ENCODE results near the gene ULK4. TPM values are rescaled to one million over a fixed set of nuclear protein-coding genes. Genes with fewer than 3 reads are reported as not detected.

ULK4 gene
- 8.4 TPM for total RNA-seq

- H3K9ac ChIP-seq (ENCODE audit: low read depth in 1 of 3, low read length in 3 of 3) = peak within 1 kb of the TSS; percentile 77 to 79 (median 77)
- H3K9me3 ChIP-seq (ENCODE audit: control insufficient read depth in 3 of 3, low read length in 3 of 3) = no peaks in the 10 kb centered on the region
- peak within 1 kb of the TSS; percentile 75 for H3K27ac ChIP-seq (ENCODE audit: low read depth, low read length)
- H3K36me3 ChIP-seq (ENCODE audit: control insufficient read depth in 3 of 3, insufficient read depth in 3 of 3, low read length in 3 of 3) = no peaks in the 10 kb centered on the region
- H3K4me1 ChIP-seq (ENCODE audit: control insufficient read depth in 3 of 3, insufficient read depth in 3 of 3, low read length in 3 of 3) = peaks cover 7 to 17% (median 13%) of the 10 kb centered on the region in 3 donors
- no peaks in the 10 kb centered on the region for H3K27me3 ChIP-seq (ENCODE audit: control insufficient read depth in 3 of 3, insufficient read depth in 3 of 3, low read length in 3 of 3)
- H3K4me3 ChIP-seq (ENCODE audit: low read length in 3 of 3) = peak within 1 kb of the TSS; percentile 68 to 98 (median 87)
Measured at GRCh38 chr3:41961751-41962679, at the start of gene ULK4. TSS of gene ULK4 (minus strand) at chr3:41962103. CDS start at chr3:41954759, 7,344 bp downstream.

- Histone ChIP-seq H3K36me3 (ENCODE audit: control insufficient read depth in 3 of 3, insufficient read depth in 3 of 3, low read length in 3 of 3) (no peaks in the 10 kb centered on the region), H3K9me3 (ENCODE audit: control insufficient read depth in 3 of 3, low read length in 3 of 3) (no peaks in the 10 kb centered on the region), H3K27ac (ENCODE audit: low read depth, low read length) (no peak overlapping the region), H3K27me3 (ENCODE audit: control insufficient read depth in 3 of 3, insufficient read depth in 3 of 3, low read length in 3 of 3) (no peaks in the 10 kb centered on the region), H3K9ac (ENCODE audit: low read depth in 1 of 3, low read length in 3 of 3) (no peak overlapping the region), H3K4me3 (ENCODE audit: low read length in 3 of 3) (no peak overlapping the region), H3K4me1 (ENCODE audit: control insufficient read depth in 3 of 3, insufficient read depth in 3 of 3, low read length in 3 of 3) (peaks cover 10 to 15% (median 13%) of the 10 kb centered on the region in 3 donors)
Measured at GRCh38 chr3:42010530-42010929, 48.6 kb upstream of the ULK4 start.

GRCh38 chr3:42009456-42009855, 47.6 kb upstream of the ULK4 start:
- no peak overlapping the region for H3K27ac ChIP-seq (ENCODE audit: low read depth, low read length)
- no peaks in the 10 kb centered on the region for H3K27me3 ChIP-seq (ENCODE audit: control insufficient read depth in 3 of 3, insufficient read depth in 3 of 3, low read length in 3 of 3)
- H3K9ac ChIP-seq (ENCODE audit: low read depth in 1 of 3, low read length in 3 of 3) = no peak overlapping the region
- H3K4me3 ChIP-seq (ENCODE audit: low read length in 3 of 3) = no peak overlapping the region
- H3K9me3 ChIP-seq (ENCODE audit: control insufficient read depth in 3 of 3, low read length in 3 of 3) = no peaks in the 10 kb centered on the region
- peaks cover 0 to 7% (median 5%) of the 10 kb centered on the region in 3 donors for H3K4me1 ChIP-seq (ENCODE audit: control insufficient read depth in 3 of 3, insufficient read depth in 3 of 3, low read length in 3 of 3)
- no peaks in the 10 kb centered on the region for H3K36me3 ChIP-seq (ENCODE audit: control insufficient read depth in 3 of 3, insufficient read depth in 3 of 3, low read length in 3 of 3)

GRCh38 chr3:42007785-42008184, 45.9 kb upstream of the ULK4 start:
- Histone ChIP-seq H3K9ac (ENCODE audit: low read depth in 1 of 3, low read length in 3 of 3) (no peak overlapping the region), H3K27ac (ENCODE audit: low read depth, low read length) (no peak overlapping the region), H3K4me1 (ENCODE audit: control insufficient read depth in 3 of 3, insufficient read depth in 3 of 3, low read length in 3 of 3) (peaks cover 0 to 1% (median 0%) of the 10 kb centered on the region in 3 donors), H3K36me3 (ENCODE audit: control insufficient read depth in 3 of 3, insufficient read depth in 3 of 3, low read length in 3 of 3) (no peaks in the 10 kb centered on the region), H3K9me3 (ENCODE audit: control insufficient read depth in 3 of 3, low read length in 3 of 3) (no peaks in the 10 kb centered on the region), H3K27me3 (ENCODE audit: control insufficient read depth in 3 of 3, insufficient read depth in 3 of 3, low read length in 3 of 3) (no peaks in the 10 kb centered on the region), H3K4me3 (ENCODE audit: low read length in 3 of 3) (no peak overlapping the region)

- H3K9ac ChIP-seq (ENCODE audit: low read depth in 1 of 3, low read length in 3 of 3) = no peak overlapping the region
- no peaks in the 10 kb centered on the region for H3K36me3 ChIP-seq (ENCODE audit: control insufficient read depth in 3 of 3, insufficient read depth in 3 of 3, low read length in 3 of 3)
- no peak overlapping the region for H3K27ac ChIP-seq (ENCODE audit: low read depth, low read length)
- H3K4me3 ChIP-seq (ENCODE audit: low read length in 3 of 3) = no peak overlapping the region
- peaks cover 0 to 3% (median 0%) of the 10 kb centered on the region in 3 donors for H3K9me3 ChIP-seq (ENCODE audit: control insufficient read depth in 3 of 3, low read length in 3 of 3)
- no peaks in the 10 kb centered on the region for H3K27me3 ChIP-seq (ENCODE audit: control insufficient read depth in 3 of 3, insufficient read depth in 3 of 3, low read length in 3 of 3)
- no peaks in the 10 kb centered on the region for H3K4me1 ChIP-seq (ENCODE audit: control insufficient read depth in 3 of 3, insufficient read depth in 3 of 3, low read length in 3 of 3)
Measured at GRCh38 chr3:42005401-42005800, 43.5 kb upstream of the ULK4 start.

GRCh38 chr3:42002790-42003189, 40.9 kb upstream of the ULK4 start:
- Histone ChIP-seq H3K36me3 (ENCODE audit: control insufficient read depth in 3 of 3, insufficient read depth in 3 of 3, low read length in 3 of 3) (no peaks in the 10 kb centered on the region), H3K9ac (ENCODE audit: low read depth in 1 of 3, low read length in 3 of 3) (no peak overlapping the region), H3K27ac (ENCODE audit: low read depth, low read length) (no peak overlapping the region), H3K4me1 (ENCODE audit: control insufficient read depth in 3 of 3, insufficient read depth in 3 of 3, low read length in 3 of 3) (peaks cover 4 to 6% (median 5%) of the 10 kb centered on the region in 3 donors), H3K27me3 (ENCODE audit: control insufficient read depth in 3 of 3, insufficient read depth in 3 of 3, low read length in 3 of 3) (no peaks in the 10 kb centered on the region), H3K4me3 (ENCODE audit: low read length in 3 of 3) (no peak overlapping the region), H3K9me3 (ENCODE audit: control insufficient read depth in 3 of 3, low read length in 3 of 3) (peaks cover 0 to 3% (median 0%) of the 10 kb centered on the region in 3 donors)

GRCh38 chr3:42001777-42002176, 39.9 kb upstream of the ULK4 start:
- Histone ChIP-seq H3K27ac (ENCODE audit: low read depth, low read length) (no peak overlapping the region), H3K9me3 (ENCODE audit: control insufficient read depth in 3 of 3, low read length in 3 of 3) (peaks cover 0 to 3% (median 0%) of the 10 kb centered on the region in 3 donors), H3K27me3 (ENCODE audit: control insufficient read depth in 3 of 3, insufficient read depth in 3 of 3, low read length in 3 of 3) (no peaks in the 10 kb centered on the region), H3K9ac (ENCODE audit: low read depth in 1 of 3, low read length in 3 of 3) (no peak overlapping the region), H3K4me3 (ENCODE audit: low read length in 3 of 3) (no peak overlapping the region), H3K36me3 (ENCODE audit: control insufficient read depth in 3 of 3, insufficient read depth in 3 of 3, low read length in 3 of 3) (no peaks in the 10 kb centered on the region), H3K4me1 (ENCODE audit: control insufficient read depth in 3 of 3, insufficient read depth in 3 of 3, low read length in 3 of 3) (peaks cover 6 to 8% (median 7%) of the 10 kb centered on the region in 3 donors)

- H3K27ac ChIP-seq (ENCODE audit: low read depth, low read length) = no peak overlapping the region
- H3K9me3 ChIP-seq (ENCODE audit: control insufficient read depth in 3 of 3, low read length in 3 of 3) = peaks cover 0 to 3% (median 0%) of the 10 kb centered on the region in 3 donors
- peaks cover 6 to 8% (median 7%) of the 10 kb centered on the region in 3 donors for H3K4me1 ChIP-seq (ENCODE audit: control insufficient read depth in 3 of 3, insufficient read depth in 3 of 3, low read length in 3 of 3)
- H3K9ac ChIP-seq (ENCODE audit: low read depth in 1 of 3, low read length in 3 of 3) = no peak overlapping the region
- H3K36me3 ChIP-seq (ENCODE audit: control insufficient read depth in 3 of 3, insufficient read depth in 3 of 3, low read length in 3 of 3) = no peaks in the 10 kb centered on the region
- no peaks in the 10 kb centered on the region for H3K27me3 ChIP-seq (ENCODE audit: control insufficient read depth in 3 of 3, insufficient read depth in 3 of 3, low read length in 3 of 3)
- H3K4me3 ChIP-seq (ENCODE audit: low read length in 3 of 3) = no peak overlapping the region
Measured at GRCh38 chr3:41999909-42000308, 38.0 kb upstream of the ULK4 start.

GRCh38 chr3:41997702-41998550, 36.0 kb upstream of the ULK4 start:
- Histone ChIP-seq H3K27ac (ENCODE audit: low read depth, low read length) (no peak overlapping the region), H3K9me3 (ENCODE audit: control insufficient read depth in 3 of 3, low read length in 3 of 3) (peaks cover 0 to 3% (median 0%) of the 10 kb centered on the region in 3 donors), H3K4me1 (ENCODE audit: control insufficient read depth in 3 of 3, insufficient read depth in 3 of 3, low read length in 3 of 3) (peaks cover 6 to 8% (median 7%) of the 10 kb centered on the region in 3 donors), H3K9ac (ENCODE audit: low read depth in 1 of 3, low read length in 3 of 3) (peak overlapping the region in 1 of 3 donors; percentile 10), H3K27me3 (ENCODE audit: control insufficient read depth in 3 of 3, insufficient read depth in 3 of 3, low read length in 3 of 3) (no peaks in the 10 kb centered on the region), H3K36me3 (ENCODE audit: control insufficient read depth in 3 of 3, insufficient read depth in 3 of 3, low read length in 3 of 3) (no peaks in the 10 kb centered on the region), H3K4me3 (ENCODE audit: low read length in 3 of 3) (no peak overlapping the region)
